H54 (cell line): ENCODE measurements around the gene ZCRB1.

Source experiments
- DNase-seq: peaks from one replicate; pipeline ENCODE4 v3.0.0; 2011; ENCODE audit warnings: low spot score, mixed read lengths; ENCODE audit not compliant: insufficient read length
- FAIRE-seq: peaks from 3 replicates; lab custom pipeline; 2011; peaks lifted over from hg19 to GRCh38; lab: Jason Lieb, UNC
- POLR2A ChIP-seq: IDR thresholded peaks from 2 replicates; pipeline ENCODE4 v1.6.1; 2011; ENCODE audit warnings: low read depth, mild to moderate bottlenecking, low read length

ZCRB1 gene

DNA sequence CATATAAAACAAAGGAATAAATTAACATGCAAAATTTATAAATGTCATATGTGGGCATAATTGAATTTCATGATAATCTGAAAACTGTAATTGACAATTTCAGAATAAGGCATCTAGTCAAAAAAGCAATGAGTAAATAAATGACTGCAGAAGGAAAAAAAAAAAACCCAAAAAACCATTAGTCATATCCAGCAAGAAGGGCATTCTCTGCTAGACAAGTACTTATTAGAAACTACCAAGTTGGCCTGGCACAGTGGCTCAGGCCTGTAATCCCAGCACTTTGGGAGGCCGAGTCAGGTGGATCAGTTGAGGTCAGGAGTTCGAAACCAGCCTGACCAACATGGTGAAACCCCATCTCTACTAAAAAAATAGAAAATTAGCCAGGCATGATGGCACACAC lies 17.5 kb downstream of the ZCRB1 start:
- no peak for TF ChIP-seq POLR2A
- FAIRE-seq, result no peak
- no peak for DNase-seq

DNA sequence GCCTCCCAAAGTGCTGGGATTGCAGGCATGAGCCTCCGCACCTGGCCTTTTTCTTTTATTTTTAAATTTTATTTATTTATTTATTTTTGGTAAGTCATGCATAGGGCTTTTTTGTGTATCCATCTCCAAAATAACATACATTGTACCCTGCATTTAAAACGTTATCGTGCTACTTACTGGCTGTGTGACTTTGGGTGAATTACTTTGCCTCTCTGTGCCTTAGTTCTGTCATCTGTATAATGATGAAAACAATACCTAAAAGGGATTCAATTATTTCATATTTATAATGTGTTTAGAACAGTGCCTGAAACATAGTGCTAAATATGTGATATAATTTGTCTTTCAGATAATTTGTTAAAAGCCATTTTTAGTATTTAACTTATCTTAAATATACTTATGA lies 19.6 kb downstream of the ZCRB1 start:
- TF ChIP-seq POLR2A, result no peak
- FAIRE-seq, result no peak
- no peak for DNase-seq

DNA sequence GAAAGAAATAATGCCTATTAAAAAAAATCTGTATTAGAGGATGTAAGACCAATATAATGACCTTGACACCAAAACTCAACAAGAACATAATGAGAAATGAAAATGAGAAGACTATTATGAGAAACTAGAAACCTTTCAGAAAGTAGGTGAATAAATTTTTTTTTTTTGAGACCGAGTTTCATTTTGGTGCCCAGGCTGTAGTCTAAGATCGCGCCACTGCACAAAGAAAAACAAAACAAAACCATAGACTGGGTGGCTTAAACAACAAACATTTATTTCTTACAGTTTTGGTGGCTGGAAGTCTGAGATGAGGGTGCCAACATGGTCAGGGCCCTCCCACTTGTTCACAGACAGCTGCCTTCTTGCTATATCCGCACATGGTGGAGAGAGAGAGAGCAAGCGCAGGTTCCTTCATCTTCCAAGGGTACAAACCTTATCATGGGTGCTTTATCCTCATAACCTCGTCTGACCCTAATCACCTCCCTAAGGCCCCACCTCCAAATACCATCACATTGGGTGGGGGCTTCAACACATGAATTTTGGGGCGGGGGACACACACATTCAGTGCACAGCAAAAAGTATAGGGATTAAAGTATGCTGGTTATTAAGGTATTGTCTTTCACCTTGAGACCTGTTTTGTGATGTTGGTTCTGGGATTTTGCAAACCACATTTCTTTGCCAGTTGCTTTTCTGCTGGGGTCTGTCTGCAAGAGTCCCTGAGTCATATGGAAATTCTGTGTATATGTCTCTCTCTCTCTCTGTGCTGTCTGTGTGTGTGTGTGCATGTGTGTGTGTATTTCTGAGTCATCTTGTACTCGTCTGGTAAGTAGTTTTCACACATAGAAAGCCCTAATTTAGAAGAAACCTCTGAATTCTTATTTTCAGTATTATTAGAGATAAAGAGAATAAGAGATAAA lies 26.2 kb downstream of the ZCRB1 start:
- DNase-seq, result no peak
- no peak for TF ChIP-seq POLR2A
- no peak for FAIRE-seq

DNA sequence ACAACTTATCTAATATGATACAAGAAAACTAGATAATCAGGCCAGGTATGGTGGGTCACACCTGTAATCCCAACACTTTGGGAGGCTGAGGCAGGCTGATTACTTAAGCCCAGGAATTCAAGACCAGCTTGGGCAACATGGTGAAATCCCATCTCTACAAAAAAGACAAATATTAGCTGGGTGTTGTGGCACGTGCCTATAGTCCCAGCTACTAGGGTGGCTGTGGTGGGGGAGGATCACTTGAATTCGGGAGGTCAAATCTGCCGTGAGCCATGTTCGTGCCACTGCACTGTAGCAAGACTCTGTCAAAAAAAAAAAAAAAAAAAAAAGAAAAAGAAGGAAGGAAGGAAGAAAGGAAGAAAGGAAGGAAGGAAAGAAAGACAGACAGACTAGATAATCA lies 27.0 kb downstream of the ZCRB1 start:
- TF ChIP-seq POLR2A, result no peak
- DNase-seq (no peak), FAIRE-seq (no peak)

DNA sequence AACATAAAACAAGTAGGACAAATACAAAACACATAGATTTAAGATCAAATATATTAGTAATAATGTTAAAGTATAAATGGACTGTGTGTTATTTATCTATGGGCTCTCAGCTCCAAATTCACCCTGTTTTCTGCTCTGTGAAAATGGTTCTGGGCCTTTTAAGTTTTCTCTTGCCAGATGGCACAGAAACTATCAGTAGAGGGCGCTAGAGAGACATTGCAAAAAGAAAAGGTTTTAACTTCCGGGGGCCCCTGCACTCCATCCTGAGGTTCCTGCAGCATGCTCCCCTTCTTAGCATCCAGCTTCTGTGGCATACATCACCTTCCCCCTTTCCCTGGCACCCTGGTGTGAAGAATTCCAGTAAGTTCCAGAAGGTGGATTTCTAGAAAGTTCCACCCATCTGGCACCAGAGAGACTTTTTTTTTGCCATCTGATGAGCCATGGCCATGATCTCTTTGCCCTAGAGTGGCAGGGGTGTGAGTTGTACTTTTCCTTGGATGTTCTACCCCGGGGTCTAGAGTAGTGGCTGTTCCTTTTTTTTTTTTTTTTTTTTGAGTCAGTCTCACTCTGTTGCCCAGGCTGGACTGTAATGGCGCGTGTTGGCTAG lies 29.3 kb downstream of the ZCRB1 start:
- TF ChIP-seq POLR2A, result no peak
- no peak for FAIRE-seq
- no peak for DNase-seq

DNA sequence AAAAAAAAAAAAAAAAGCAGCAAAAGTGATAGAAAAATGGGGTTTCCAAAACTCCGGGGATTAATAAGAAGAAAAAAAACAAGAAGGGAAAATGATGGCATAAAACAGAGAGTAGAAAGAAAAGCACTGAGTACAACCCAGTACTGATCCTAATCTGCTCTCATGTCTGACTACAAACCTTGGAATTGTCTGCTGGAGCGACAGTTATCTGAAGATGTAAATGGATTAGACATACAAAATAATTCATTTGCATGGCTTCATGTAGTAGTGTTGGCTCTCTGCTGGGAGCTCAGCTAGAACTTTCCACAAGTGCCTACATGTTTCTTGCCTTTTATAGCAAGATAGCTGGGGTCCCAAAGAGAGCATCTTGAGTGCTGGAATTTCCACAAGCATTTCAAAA lies 34.2 kb downstream of the ZCRB1 start:
- DNase-seq (no peak), FAIRE-seq (no peak)
- TF ChIP-seq POLR2A, result no peak

DNA sequence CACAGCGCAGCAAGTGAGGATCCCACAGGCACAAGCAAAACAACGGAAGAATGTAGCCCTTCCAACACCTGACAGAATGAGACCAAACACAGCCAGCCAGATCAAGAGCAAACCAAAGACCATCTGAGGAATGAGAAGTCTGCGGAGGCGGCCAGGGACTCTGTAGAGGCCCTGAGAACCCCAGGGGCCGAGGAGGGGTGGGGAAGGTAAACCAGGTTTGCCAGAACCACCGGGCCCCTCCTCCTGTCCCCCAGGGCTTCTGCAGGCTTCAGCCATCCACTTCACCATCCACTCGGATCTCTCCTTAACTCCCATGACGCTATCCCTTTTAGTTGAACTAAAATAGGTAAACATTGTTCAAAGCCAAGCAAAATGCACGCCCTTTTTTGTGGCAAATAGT lies 37.4 kb downstream of the ZCRB1 start:
- FAIRE-seq, result no peak
- no peak for TF ChIP-seq POLR2A
- DNase-seq, result no peak

DNA sequence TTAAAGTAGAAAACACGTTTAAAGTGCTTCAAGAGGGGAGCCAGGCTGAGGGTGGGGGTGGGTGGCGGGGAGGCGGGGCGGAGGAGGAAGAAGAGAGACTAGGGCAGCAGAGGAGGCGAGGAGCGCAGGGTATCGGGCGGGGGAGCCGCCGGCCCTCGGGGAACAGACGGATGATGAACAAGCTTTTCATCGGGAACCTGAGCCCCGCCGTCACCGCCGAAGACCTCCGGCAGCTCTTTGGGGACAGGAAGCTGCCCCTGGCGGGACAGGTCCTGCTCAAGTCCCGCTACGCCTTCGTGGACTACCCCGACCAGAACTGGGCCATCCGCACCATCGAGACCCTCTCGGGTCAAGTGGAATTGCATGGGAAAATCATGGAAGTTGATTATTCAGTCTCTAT lies 39.2 kb downstream of the ZCRB1 start:
- FAIRE-seq (no peak), DNase-seq (no peak)
- no peak for TF ChIP-seq POLR2A

DNA sequence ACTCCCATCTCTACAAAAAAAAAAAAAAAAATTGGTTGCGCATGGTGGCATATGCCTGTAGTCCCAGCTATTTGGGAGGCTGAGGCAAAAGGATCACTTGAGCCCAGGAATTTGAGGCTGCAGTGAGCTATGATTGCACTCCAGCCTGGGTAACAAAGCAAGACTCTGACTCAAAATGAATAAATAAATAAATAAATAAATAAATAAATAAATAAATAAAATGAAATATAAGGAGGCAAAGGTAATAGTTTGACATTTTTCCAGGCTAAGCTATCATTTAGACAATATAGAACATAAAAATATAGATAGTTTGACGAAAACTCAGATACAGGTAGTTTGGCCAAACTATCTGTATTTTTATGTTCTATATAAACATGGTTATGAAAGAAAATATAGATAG lies 40.5 kb downstream of the ZCRB1 start:
- TF ChIP-seq POLR2A, result no peak
- no peak for DNase-seq
- no peak for FAIRE-seq

DNA sequence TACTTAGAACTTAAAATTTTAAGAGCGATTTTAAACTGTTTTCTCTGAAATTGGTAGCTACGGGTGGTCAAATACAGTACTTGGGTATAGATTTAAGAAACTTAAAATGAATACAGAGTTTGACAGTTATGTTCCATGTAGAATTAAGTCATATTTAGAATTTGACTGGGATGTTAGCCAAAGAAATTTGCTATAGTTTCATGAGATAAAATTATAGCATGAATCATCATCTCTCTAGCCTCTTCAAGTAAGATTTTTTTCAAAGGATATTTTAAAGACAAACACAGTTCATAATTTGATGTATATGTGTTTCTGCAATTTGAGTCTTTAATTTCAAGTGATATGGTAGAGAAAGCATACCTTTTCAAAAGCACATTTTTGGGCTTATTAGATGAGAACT lies 41.0 kb downstream of the ZCRB1 start:
- DNase-seq (no peak), FAIRE-seq (no peak)
- TF ChIP-seq POLR2A, result no peak

DNA sequence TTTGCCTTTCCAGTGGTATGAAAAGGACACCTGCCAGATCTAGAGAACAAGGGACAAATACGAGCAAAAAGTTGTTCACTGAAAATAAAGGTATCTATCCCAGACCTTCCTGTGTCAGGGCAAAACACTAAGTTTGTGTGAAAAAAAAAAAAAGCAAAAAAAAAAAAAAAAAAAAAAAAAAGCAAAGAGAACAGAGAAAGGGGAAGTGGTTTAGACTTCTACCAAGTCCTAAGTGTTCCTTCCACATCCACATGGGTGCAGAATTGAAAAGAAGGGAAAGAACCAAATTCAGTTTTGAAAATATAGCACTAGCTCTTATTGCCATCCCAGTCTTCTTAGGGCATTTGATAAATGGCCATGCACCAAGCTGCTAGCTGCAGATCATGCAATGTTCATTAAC lies 41.7 kb downstream of the ZCRB1 start:
- no peak for FAIRE-seq
- no peak for TF ChIP-seq POLR2A

DNA sequence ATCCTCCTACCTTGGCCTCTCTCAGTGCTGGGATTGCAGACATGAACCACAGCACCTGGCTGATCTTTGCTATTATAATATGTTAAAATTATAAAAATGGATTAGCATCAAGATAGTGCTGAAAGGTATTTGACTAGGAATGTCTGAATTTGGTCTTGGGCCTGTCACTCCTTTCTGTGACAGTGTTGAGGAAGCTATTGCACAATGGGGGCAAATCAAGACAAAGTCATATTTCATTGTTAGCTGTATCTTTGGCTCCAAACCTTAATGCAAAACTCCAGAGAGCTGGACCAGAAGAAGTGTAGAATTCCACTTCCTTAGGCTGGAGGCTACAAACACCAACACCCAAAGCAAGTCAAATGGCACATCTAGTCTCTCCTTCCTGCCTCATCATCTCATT lies 42.2 kb downstream of the ZCRB1 start:
- no peak for TF ChIP-seq POLR2A
- FAIRE-seq, result no peak

More for the DNA sequence above, 41.7 kb downstream of the ZCRB1 start:
- no peak for DNase-seq

DNA sequence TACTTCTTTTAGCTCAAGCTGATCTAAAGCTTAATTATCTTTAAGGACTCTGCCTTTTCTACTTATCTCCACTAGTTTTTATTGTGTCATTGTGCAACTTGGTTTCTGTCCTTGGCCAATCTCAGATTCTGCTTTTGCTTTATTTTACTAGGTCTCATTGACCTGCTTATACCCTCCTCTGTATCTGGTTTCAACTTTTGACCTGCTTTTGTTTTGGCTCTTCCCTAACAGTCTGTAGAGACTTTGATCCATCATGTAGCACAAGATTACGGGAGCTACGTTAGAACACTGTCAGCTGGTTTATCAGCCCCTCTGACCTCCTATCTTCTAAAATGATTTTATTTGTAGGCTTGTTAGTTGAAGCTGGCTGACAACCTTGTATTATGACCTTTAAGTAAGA lies 43.6 kb downstream of the ZCRB1 start:
- no peak for TF ChIP-seq POLR2A
- DNase-seq (no peak), FAIRE-seq (no peak)

More for the DNA sequence above, 42.2 kb downstream of the ZCRB1 start:
- DNase-seq, result no peak

DNA sequence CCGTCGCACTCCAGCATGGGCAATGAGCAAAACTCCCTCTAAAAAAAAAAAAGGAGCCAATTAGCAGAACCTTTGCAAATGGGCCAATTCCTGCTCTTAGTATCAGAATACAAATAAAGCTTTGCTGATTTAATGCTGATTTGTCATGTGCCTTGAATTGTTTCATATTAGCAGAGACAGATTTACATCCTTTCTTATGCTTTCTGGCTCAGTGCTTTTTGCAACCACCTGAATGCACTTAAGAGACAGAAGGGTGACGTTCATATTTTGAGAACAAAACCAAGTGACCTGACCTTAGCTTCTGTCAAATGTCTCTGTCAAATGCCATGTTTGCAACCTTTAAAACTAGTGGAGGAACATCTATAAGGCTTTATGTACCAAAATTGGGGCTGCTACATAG lies 44.0 kb downstream of the ZCRB1 start:
- TF ChIP-seq POLR2A, result no peak
- DNase-seq (no peak), FAIRE-seq (no peak)

DNA sequence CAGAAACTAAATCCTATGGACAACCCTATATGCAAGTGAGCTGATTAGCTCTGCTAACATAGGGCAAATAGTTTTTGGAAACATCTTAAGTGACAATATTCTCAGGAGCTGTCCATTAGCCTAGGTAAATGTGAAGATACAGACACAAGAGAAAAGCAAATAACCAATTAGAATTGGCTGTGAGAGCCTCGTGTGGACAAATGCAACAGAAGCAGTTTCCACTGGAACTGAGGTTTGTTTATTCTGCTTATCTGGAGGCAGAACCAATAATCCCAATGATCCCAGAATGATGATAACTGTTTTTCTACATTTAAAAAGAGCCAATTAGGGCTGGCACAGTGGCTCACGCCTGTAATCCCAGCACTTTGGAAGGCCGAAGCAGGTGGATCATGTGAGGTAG lies 44.6 kb downstream of the ZCRB1 start:
- FAIRE-seq, result no peak
- no peak for TF ChIP-seq POLR2A
- no peak for DNase-seq
